Omental fat pad (tissue), 4 donors: ENCODE data around the gene RCVRN. TPM values are rescaled to one million over a fixed set of nuclear protein-coding genes. Genes with fewer than 3 reads are reported as not detected.

Experiments used
- ATAC-seq: fragments of 150-250 bp; one replicate; pipeline ENCODE4 v1.9.1; 2016; ENCODE audit warnings: mild to moderate bottlenecking, moderate library complexity; ENCODE audit not compliant: low FRiP score
- DNase-seq: peaks from one replicate; pipeline ENCODE4 v3.0.0-alpha.2; 2019; ENCODE audit warnings: low spot score
- CTCF ChIP-seq, 3 donors: fragments of 450-650 bp; IDR thresholded peaks; one replicate each; pipeline ENCODE4 v1.5.1; 2016 to 2017; ENCODE audit warnings: antibody characterized with exemption in 3 of 3, mild to moderate bottlenecking in 3 of 3, moderate library complexity in 2 of 3
- total RNA-seq, 4 donors: library from RNA; depleted of rRNA; stranded (reverse); fragments of >200 nt; gene quantifications; one replicate each; pipeline ENCODE4 v1.1.0, GENCODE V29; 2016

RCVRN gene
- total RNA-seq, 4 donors from 2014 or later: 0.24 to 0.65 (median 0.60) TPM

- no peak for TF ChIP-seq CTCF (IDR thresholded peaks at IDR 0.05)
- ATAC-seq (no peak), DNase-seq (no peak)
These were observed 36.2 kb upstream of the RCVRN start for GRCh38 chr17:9941305-9941704.

GRCh38 chr17:9940841-9941240 lies 35.8 kb upstream of the RCVRN start:
- ATAC-seq (no peak), DNase-seq (no peak)
- no peak for TF ChIP-seq CTCF (IDR thresholded peaks at IDR 0.05)

- TF ChIP-seq CTCF (IDR thresholded peaks at IDR 0.05): no peak
- DNase-seq (no peak), ATAC-seq (no peak)
These were observed 33.7 kb upstream of the RCVRN start for GRCh38 chr17:9938764-9939163.

GRCh38 chr17:9937901-9938300 lies 32.8 kb upstream of the RCVRN start:
- no peak for TF ChIP-seq CTCF (IDR thresholded peaks at IDR 0.05)
- ATAC-seq: no peak
- DNase-seq: no peak

GRCh38 chr17:9937241-9937761 lies 32.2 kb upstream of the RCVRN start:
- DNase-seq (no peak), ATAC-seq (peak; percentile 35)
- no peak for TF ChIP-seq CTCF (IDR thresholded peaks at IDR 0.05)

GRCh38 chr17:9936095-9936494 lies 31.0 kb upstream of the RCVRN start:
- no peak for TF ChIP-seq CTCF (IDR thresholded peaks at IDR 0.05)
- ATAC-seq (no peak), DNase-seq (no peak)

GRCh38 chr17:9935408-9935807 lies 30.3 kb upstream of the RCVRN start:
- ATAC-seq (no peak), DNase-seq (no peak)
- no peak for TF ChIP-seq CTCF (IDR thresholded peaks at IDR 0.05)
